ENCODE measurements around the gene FAM174C. TPM values are rescaled to one million over a fixed set of nuclear protein-coding genes. Genes with fewer than 3 reads are reported as not detected.

FAM174C gene
- total and polyA plus RNA-seq, 7 donors: 9.0 to 88.8 (median 18.1) TPM

- Histone ChIP-seq H3K36me3 (ENCODE audit: insufficient read depth in 1 of 2, low read depth in 1 of 2) (no peaks in the 10 kb centered on the region), H3K27me3 (ENCODE audit: insufficient read depth in 3 of 3, low read length in 2 of 3) (peaks cover 0 to 5% (median 3%) of the 10 kb centered on the region in 3 donors), H3K4me3 (no peak overlapping the region), H3K27ac (no peak overlapping the region), H3K9me3 (no peaks in the 10 kb centered on the region), H3K4me1 (peaks cover 9% of the 10 kb centered on the region)
- intact Hi-C loops (cut with DNase I): no loop called here
- 91 to 94% (median 92%) methylated on average over 23 to 43 of the region's 43 CpGs for WGBS, 3 donors
- DNase-seq (no peak), ATAC-seq (no peak)
- TF ChIP-seq CTCF (IDR thresholded peaks at IDR 0.05): no peak
These were observed 40.4 kb upstream of the FAM174C start for GRCh38 chr19:1234955-1235380.

- no peaks in the 10 kb centered on the region for H3K36me3 ChIP-seq (ENCODE audit: insufficient read depth in 1 of 2, low read depth in 1 of 2)
- ATAC-seq (no peak), DNase-seq (no peak)
- no peak overlapping the region for H3K27ac ChIP-seq
- intact Hi-C loops (cut with DNase I): no loop called here
- 77 to 86% (median 80%) methylated on average over 38 to 39 of the region's 39 CpGs for WGBS, 3 donors
- H3K27me3 ChIP-seq (ENCODE audit: insufficient read depth in 3 of 3, low read length in 2 of 3): peaks cover 0 to 5% (median 3%) of the 10 kb centered on the region in 3 donors
- H3K4me3 ChIP-seq: no peak overlapping the region
- peaks cover 13% of the 10 kb centered on the region for H3K4me1 ChIP-seq
- no peak for TF ChIP-seq CTCF (IDR thresholded peaks at IDR 0.05)
- H3K9me3 ChIP-seq: no peaks in the 10 kb centered on the region
These were observed 39.4 kb upstream of the FAM174C start for GRCh38 chr19:1235625-1236538.

- Histone ChIP-seq H3K27ac (no peak overlapping the region), H3K9me3 (no peaks in the 10 kb centered on the region), H3K4me1 (peaks cover 19% of the 10 kb centered on the region), H3K36me3 (ENCODE audit: insufficient read depth in 1 of 2, low read depth in 1 of 2) (no peaks in the 10 kb centered on the region), H3K27me3 (ENCODE audit: insufficient read depth in 3 of 3, low read length in 2 of 3) (peaks cover 0 to 5% (median 3%) of the 10 kb centered on the region in 3 donors), H3K4me3 (peak overlapping the region; percentile 68)
- DNase-seq (no peak), ATAC-seq (no peak)
- WGBS, 3 donors: 13 to 48% (median 42%) methylated on average over 6 to 42 of the region's 42 CpGs
- no peak for TF ChIP-seq CTCF (IDR thresholded peaks at IDR 0.05)
- intact Hi-C loops (cut with DNase I): no loop called here
These were observed 38.8 kb upstream of the FAM174C start for GRCh38 chr19:1236576-1236975.

GRCh38 chr19:1237027-1237659 is 38.2 kb upstream of the FAM174C start:
- no peaks in the 10 kb centered on the region for H3K36me3 ChIP-seq (ENCODE audit: insufficient read depth in 1 of 2, low read depth in 1 of 2)
- peaks cover 19% of the 10 kb centered on the region for H3K4me1 ChIP-seq
- ATAC-seq: no peak
- H3K9me3 ChIP-seq: no peaks in the 10 kb centered on the region
- intact Hi-C loops (cut with DNase I): no loop called here
- H3K4me3 ChIP-seq: peak overlapping the region; percentile 68
- peaks cover 0 to 5% (median 3%) of the 10 kb centered on the region in 3 donors for H3K27me3 ChIP-seq (ENCODE audit: insufficient read depth in 3 of 3, low read length in 2 of 3)
- H3K27ac ChIP-seq: no peak overlapping the region
- DNase-seq: no peak
- no peak for TF ChIP-seq CTCF (IDR thresholded peaks at IDR 0.05)
- WGBS, 3 donors: 0 to 1% (median 1%) methylated on average over 12 to 60 of the region's 60 CpGs
